GM12878 (cell line): ENCODE measurements around the gene DOCK9. TPM values are rescaled to one million over a fixed set of nuclear protein-coding genes. Genes with fewer than 3 reads are reported as not detected.

Experiments
- ATAC-seq: fragments of 200-7000 bp; cut with Tn5 transposase; 3 replicates; pipeline ENCODE4 v1.9.1; 2020; ENCODE audit warnings: mild to moderate bottlenecking, moderate library complexity
- BruUV-seq: library from RNA; stranded (reverse); fragments of 400-500 nt; replicated peaks from 2 replicates; lab custom pipeline; 2021; lab: Mats Ljungman, UMichigan
- CTCF ChIA-PET: fragments of 300-600 bp; sonication (Branson Sonifier 250); formaldehyde crosslinking; extraction: SDS; loops from one replicate; lab custom pipeline; 2021; ENCODE audit warnings: inconsistent platforms; lab: Yijun Ruan, JAX
- POLR2A ChIA-PET: fragments of 350-600 bp; formaldehyde crosslinking; extraction: SDS; loops from one replicate; lab custom pipeline; 2021; ENCODE audit warnings: inconsistent platforms; lab: Charles Lee
- RAD21 ChIA-PET: fragments of 300-600 bp; sonication (Branson Sonifier 250); formaldehyde crosslinking; loops from one replicate; lab custom pipeline; 2023; ENCODE audit warnings: antibody characterized with exemption; ENCODE audit not compliant: unreplicated experiment; lab: Charles Lee
- SMC1A ChIA-PET: fragments of 300-600 bp; sonication (Branson Sonifier 250); formaldehyde crosslinking; loops from one replicate; lab custom pipeline; 2023; ENCODE audit not compliant: unreplicated experiment, uncharacterized antibody; lab: Charles Lee
- DNase-seq: peaks from one replicate; pipeline ENCODE4 v3.0.0-alpha.2; 2011; ENCODE audit warnings: low read depth, low spot score
- FAIRE-seq: peaks from 3 replicates; lab custom pipeline; 2011; peaks lifted over from hg19 to GRCh38; lab: Jason Lieb, UNC
- H2AFZ ChIP-seq: 2 replicates; pipeline ENCODE4 v1.6.0; 2011; ENCODE audit warnings: low read depth, low read length, control low read depth; ENCODE audit not compliant: control insufficient read depth
- H3K27ac ChIP-seq: 2 replicates; pipeline ENCODE4 v1.5.1; 2011; ENCODE audit warnings: control low read depth; ENCODE audit not compliant: control insufficient read depth, insufficient read depth
- H3K27me3 ChIP-seq, 2 experiments: replicated peaks in 1 of 2; 2 replicates each; pipeline versions ENCODE4 v1.6.0 to v1.6.1; 2011; ENCODE audit warnings: low read length in 1 of 2; ENCODE audit not compliant: control insufficient read depth in 2 of 2, insufficient read depth in 2 of 2
- H3K36me3 ChIP-seq, 2 experiments: 2 replicates each; pipeline ENCODE4 v1.5.1; 2011; ENCODE audit warnings: low read length in 1 of 2; ENCODE audit not compliant: control insufficient read depth in 2 of 2, insufficient read depth in 2 of 2
- H3K4me1 ChIP-seq: 2 replicates; pipeline ENCODE4 v1.6.1; 2011; ENCODE audit warnings: mild to moderate bottlenecking, low read length, moderate library complexity, mixed read lengths; ENCODE audit not compliant: control insufficient read depth, insufficient read depth
- H3K4me2 ChIP-seq: 2 replicates; pipeline ENCODE4 v1.6.0; 2011; ENCODE audit warnings: control low read depth; ENCODE audit not compliant: control insufficient read depth, insufficient read depth
- H3K4me3 ChIP-seq: fragments of 200-600 bp; sonication (generic); 2 replicates; pipeline ENCODE4 v1.5.1; 2016
- H3K79me2 ChIP-seq: 2 replicates; pipeline ENCODE4 v1.6.0; 2011; ENCODE audit warnings: low read length; ENCODE audit not compliant: control insufficient read depth, insufficient read depth
- H3K9ac ChIP-seq: 2 replicates; pipeline ENCODE4 v1.8.0; 2011; ENCODE audit warnings: low read length, control low read depth, mixed read lengths; ENCODE audit not compliant: control insufficient read depth, insufficient read depth
- H3K9me3 ChIP-seq: replicated peaks from 3 replicates; pipeline ENCODE4 v1.5.1; 2011; ENCODE audit warnings: mild to moderate bottlenecking, low read length; ENCODE audit not compliant: control insufficient read depth, insufficient read depth
- H4K20me1 ChIP-seq: 2 replicates; pipeline ENCODE4 v1.6.0; 2011; ENCODE audit not compliant: control insufficient read depth, insufficient read depth
- CBX3 ChIP-seq: fragments of 200-600 bp; sonication (generic); IDR thresholded peaks from 2 replicates; pipeline ENCODE4 v1.6.1; 2016; ENCODE audit warnings: low read depth, borderline replicate concordance
- CBX5 ChIP-seq: sonication (generic); IDR thresholded peaks from 2 replicates; pipeline ENCODE4 v1.6.1; 2016; ENCODE audit warnings: low read depth, moderate library complexity, mild to moderate bottlenecking, inconsistent platforms
- FOXK2 ChIP-seq: fragments of 450-650 bp; IDR thresholded peaks from 2 replicates; pipeline ENCODE4 v1.6.1; 2017; ENCODE audit warnings: mild to moderate bottlenecking, moderate library complexity
- HDGF ChIP-seq: fragments of 450-650 bp; IDR thresholded peaks from 2 replicates; pipeline ENCODE4 v1.6.1; 2016; ENCODE audit warnings: antibody characterized with exemption
- MTA3 ChIP-seq: IDR thresholded peaks from 2 replicates; pipeline ENCODE4 v1.6.1; 2012; ENCODE audit warnings: low read length, inconsistent platforms, borderline replicate concordance
- POLR2AphosphoS2 ChIP-seq: IDR thresholded peaks from 2 replicates; pipeline ENCODE4 v1.6.1; 2011; ENCODE audit warnings: low read depth, mild to moderate bottlenecking, low read length, improper control_type of control experiment, moderate library complexity
- SIN3A ChIP-seq: IDR thresholded peaks from 2 replicates; pipeline ENCODE4 v1.6.1; 2012; ENCODE audit warnings: low read depth, low read length, improper control_type of control experiment
- WGBS: methylation state at CpG from one replicate; pipeline ENCODE4 v1.1.6; 2016; ENCODE audit warnings: low lambda C conversion rate; ENCODE audit not compliant: insufficient replicate concordance, insufficient coverage; ENCODE audit errors: missing lambda C conversion rate; 5-methylcytosine and 5-hydroxymethylcytosine counted together
- in situ Hi-C: fragments of 300-500 bp; cut with MboI; formaldehyde crosslinking; loops from 9 replicates; pipeline ENCODE4 v1.14.3; 2018; ENCODE audit warnings: mixed read lengths
- intact Hi-C: fragments of 100-400 bp; cut with micrococcal nuclease; formaldehyde crosslinking; loops from one replicate; pipeline ENCODE4 v1.14.2; 2022; ENCODE audit not compliant: unreplicated experiment
- polyA plus RNA-seq, 11 experiments: library from polyadenylated mRNA; depleted of rRNA in 4 of 11; unstranded in 6 of 11; stranded (reverse) in 5 of 11; fragments of >200 nt; fragmentation: Nextera tagmentation in 4 of 11; fragmentation: Illumina TruSeq in 1 of 11; extraction: Ambion mirVana in 4 of 11; extraction: Trizol in 1 of 11; gene quantifications; 1 replicate in 1 of 11; 2 replicates in 10 of 11; pipeline versions ENCODE4 v1.2.1 to v1.2.3, GENCODE V29; 2011 to 2016; ENCODE audit warnings: inconsistent platforms in 2 of 11, missing spikeins in 2 of 11, low read depth in 1 of 11
- total RNA-seq, 4 experiments: library from RNA; depleted of rRNA in 3 of 4; stranded (reverse); fragments of >200 nt in 3 of 4; fragmentation: Illumina TruSeq in 1 of 4; extraction: Trizol in 1 of 4; gene quantifications; 2 replicates each; pipeline versions ENCODE4 v1.2.1 to v1.2.3, GENCODE V29; 2013 to 2021
- TF ChIP-seq, protein P1 (sequence below): fragments of 450-650 bp; IDR thresholded peaks from 2 replicates; pipeline ENCODE4 v1.6.1; 2014; ENCODE audit warnings: mild to moderate bottlenecking
- TF ChIP-seq, protein P2 (sequence below): fragments of 450-650 bp; IDR thresholded peaks from 2 replicates; pipeline ENCODE4 v1.6.1; 2017; ENCODE audit warnings: low read depth, mild to moderate bottlenecking, moderate library complexity

DOCK9 gene
- total and polyA plus RNA-seq, 10 of the 15 experiments (the other 5 are each of a cell fraction or from before 2014, with no cell fraction given), result 0.09 to 2.9 (median 0.74) TPM

DNA sequence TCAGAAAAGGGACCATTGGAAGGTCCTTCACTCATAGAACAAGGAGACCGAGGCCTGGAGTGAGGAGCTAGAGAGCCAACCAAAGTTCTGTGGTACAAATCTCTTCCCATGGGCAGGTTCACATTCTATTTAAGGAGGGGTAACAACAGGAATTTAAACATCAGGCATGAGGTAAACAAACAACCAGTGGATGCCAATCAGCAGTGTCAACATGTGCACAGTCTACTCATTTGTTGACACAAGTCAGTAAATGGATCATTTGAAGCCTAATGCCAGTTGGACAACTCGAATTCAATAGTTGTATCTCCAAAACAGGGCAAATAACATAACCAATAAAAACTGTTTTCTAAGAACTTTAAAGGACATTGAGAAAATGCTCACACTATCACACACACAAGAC, 6.3 kb upstream of the DOCK9 start:
- CTCF ChIA-PET, result no interaction called here
- WGBS, result 40% methylated on average over 2 of the region's 2 CpGs
- H3K27me3 ChIP-seq, result no peaks in the 10 kb centered on the region
- RAD21 ChIA-PET, result no interaction called here
- H3K79me2 ChIP-seq, result no peaks in the 10 kb centered on the region
- H3K4me3 ChIP-seq, result no peak overlapping the region
- no peaks in the 10 kb centered on the region for H3K36me3 ChIP-seq
- no peaks in the 10 kb centered on the region for H3K9me3 ChIP-seq
- in situ Hi-C loops (no loop called here), intact Hi-C loops (no loop called here)
- TF ChIP-seq, protein P1, sequence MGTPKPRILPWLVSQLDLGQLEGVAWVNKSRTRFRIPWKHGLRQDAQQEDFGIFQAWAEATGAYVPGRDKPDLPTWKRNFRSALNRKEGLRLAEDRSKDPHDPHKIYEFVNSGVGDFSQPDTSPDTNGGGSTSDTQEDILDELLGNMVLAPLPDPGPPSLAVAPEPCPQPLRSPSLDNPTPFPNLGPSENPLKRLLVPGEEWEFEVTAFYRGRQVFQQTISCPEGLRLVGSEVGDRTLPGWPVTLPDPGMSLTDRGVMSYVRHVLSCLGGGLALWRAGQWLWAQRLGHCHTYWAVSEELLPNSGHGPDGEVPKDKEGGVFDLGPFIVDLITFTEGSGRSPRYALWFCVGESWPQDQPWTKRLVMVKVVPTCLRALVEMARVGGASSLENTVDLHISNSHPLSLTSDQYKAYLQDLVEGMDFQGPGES, result no peak
- TF ChIP-seq POLR2AphosphoS2 (no peak), MTA3 (no peak), FOXK2 (no peak), CBX5 (no peak), SIN3A (no peak)
- SMC1A ChIA-PET, result interaction anchor here (0.8 kb wide), 1 partner anchor 22 kb away, joined by 3 read pairs; no protein-coding TSS in a partner anchor
- H3K4me1 ChIP-seq, result no peaks in the 10 kb centered on the region
- ATAC-seq (no peak), FAIRE-seq (no peak), DNase-seq (no peak)
- no peak overlapping the region for H3K9ac ChIP-seq
- no TSS peak for BruUV-seq
- H4K20me1 ChIP-seq, result no peaks in the 10 kb centered on the region
- POLR2A ChIA-PET, result no interaction called here
- H3K27ac ChIP-seq, result no peak overlapping the region
- no peak overlapping the region for H3K4me2 ChIP-seq
- H2AFZ ChIP-seq, result no peak overlapping the region

DNA sequence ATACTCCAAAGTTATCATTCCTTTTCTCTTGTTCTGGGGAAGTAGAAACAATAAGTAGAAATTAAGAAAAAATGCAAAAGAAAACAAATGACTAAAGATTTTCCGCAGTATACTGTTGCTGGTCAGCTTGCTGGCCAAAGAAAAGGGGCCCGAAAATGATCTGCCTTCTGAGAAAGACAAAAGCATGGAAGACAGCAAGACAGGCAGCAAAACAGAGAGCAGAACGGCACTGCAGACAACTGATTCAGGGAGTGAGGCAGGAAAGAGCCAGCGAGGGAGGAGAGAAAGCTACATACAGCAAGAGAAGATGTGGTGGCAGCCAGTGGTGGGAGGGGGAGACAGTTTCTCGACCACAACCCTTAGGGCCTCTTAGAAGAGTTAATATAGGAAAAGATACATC, 5.3 kb upstream of the DOCK9 start:
- no peak for ATAC-seq
- intact Hi-C loops, result no loop called here
- no peaks in the 10 kb centered on the region for H4K20me1 ChIP-seq
- in situ Hi-C loops, result no loop called here
- H3K36me3 ChIP-seq, result no peaks in the 10 kb centered on the region
- 56% methylated on average over 5 of the region's 5 CpGs for WGBS
- H3K9ac ChIP-seq, result no peak overlapping the region
- H3K27me3 ChIP-seq, result no peaks in the 10 kb centered on the region
- FAIRE-seq, result no peak
- ChIA-PET RAD21 (no interaction called here), SMC1A (no interaction called here), CTCF (interaction anchor here (0.8 kb wide), 1 partner anchor 12 kb away, joined by 3 read pairs; no protein-coding TSS in a partner anchor), POLR2A (no interaction called here)
- DNase-seq, result no peak
- H3K4me3 ChIP-seq, result no peak overlapping the region
- no peaks in the 10 kb centered on the region for H3K79me2 ChIP-seq
- H3K27ac ChIP-seq, result no peak overlapping the region
- BruUV-seq, result no TSS peak
- no peak overlapping the region for H3K4me2 ChIP-seq
- H2AFZ ChIP-seq, result no peak overlapping the region
- TF ChIP-seq HDGF (no peak), CBX3 (no peak)
- TF ChIP-seq, protein P2, sequence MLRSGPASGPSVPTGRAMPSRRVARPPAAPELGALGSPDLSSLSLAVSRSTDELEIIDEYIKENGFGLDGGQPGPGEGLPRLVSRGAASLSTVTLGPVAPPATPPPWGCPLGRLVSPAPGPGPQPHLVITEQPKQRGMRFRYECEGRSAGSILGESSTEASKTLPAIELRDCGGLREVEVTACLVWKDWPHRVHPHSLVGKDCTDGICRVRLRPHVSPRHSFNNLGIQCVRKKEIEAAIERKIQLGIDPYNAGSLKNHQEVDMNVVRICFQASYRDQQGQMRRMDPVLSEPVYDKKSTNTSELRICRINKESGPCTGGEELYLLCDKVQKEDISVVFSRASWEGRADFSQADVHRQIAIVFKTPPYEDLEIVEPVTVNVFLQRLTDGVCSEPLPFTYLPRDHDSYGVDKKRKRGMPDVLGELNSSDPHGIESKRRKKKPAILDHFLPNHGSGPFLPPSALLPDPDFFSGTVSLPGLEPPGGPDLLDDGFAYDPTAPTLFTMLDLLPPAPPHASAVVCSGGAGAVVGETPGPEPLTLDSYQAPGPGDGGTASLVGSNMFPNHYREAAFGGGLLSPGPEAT, result no peak
- H3K4me1 ChIP-seq, result no peaks in the 10 kb centered on the region
- no peaks in the 10 kb centered on the region for H3K9me3 ChIP-seq
